GM23248 (cell line): ENCODE data around the gene ADGRA3.

Experiments used
- EZH2 ChIP-seq: fragments of 200-600 bp; sonication (generic); IDR thresholded peaks from 2 replicates; pipeline ENCODE4 v1.6.1; 2018; ENCODE audit warnings: antibody characterized with exemption, mild to moderate bottlenecking; ENCODE audit not compliant: insufficient read depth, poor library complexity, severe bottlenecking
- EZH2phosphoT487 ChIP-seq: fragments of 200-600 bp; sonication (generic); IDR thresholded peaks from 2 replicates; pipeline ENCODE4 v1.6.1; 2018; ENCODE audit warnings: antibody characterized with exemption, moderate library complexity, mild to moderate bottlenecking, low read depth; ENCODE audit not compliant: insufficient read depth

DNA sequence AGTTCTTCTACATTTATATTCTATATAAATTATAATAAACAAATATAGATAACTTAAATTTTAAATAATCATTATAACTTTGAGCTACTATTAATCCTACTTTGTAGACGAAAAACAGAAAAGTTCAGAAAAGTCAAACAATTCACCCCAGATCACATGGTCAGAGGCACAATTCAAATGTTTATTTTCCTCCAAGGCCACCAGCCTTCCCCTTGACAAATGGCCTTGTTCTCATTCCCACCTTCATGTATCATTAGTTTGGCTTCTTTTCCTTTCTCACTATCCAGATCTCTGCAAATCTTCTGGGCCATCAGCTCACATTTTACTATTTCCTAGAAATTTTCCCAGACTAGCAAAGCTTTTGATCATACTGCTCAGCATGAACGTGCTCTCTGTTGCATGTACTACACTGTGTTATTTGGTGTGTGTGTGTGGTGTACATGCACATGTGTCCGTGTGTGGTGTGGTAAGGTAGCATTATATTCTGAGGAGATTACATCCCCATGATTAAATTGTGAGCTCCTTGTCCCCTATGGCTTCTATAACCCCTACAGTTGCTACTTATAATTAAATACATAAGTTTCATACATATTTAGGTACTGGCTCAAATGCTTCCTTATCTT lies 61.5 kb downstream of the ADGRA3 start:
- TF ChIP-seq EZH2phosphoT487, result no peak
- TF ChIP-seq EZH2, result no peak
